Measurements from ENCODE around the gene PINK1.

DNA sequence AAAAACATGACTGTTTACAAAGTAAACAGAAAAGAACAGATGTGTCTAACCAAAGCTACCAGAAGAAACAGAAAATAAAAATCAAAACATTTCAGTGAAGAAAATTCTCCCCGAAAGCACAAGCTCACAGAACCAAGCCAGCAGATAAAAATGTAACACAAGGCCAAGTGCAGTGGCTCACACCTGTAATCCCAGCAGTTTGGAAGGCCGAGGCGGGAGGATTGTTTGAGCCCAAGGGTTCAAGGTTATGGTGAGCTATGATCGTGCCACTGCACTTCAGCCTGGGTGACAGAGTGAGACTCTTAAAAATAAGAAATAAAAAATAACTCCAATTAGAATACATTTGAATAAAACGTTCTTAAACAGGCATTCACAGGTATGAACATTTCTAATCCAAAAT lies 47.0 kb downstream of the PINK1 start:
- TF ChIP-seq, protein P1, sequence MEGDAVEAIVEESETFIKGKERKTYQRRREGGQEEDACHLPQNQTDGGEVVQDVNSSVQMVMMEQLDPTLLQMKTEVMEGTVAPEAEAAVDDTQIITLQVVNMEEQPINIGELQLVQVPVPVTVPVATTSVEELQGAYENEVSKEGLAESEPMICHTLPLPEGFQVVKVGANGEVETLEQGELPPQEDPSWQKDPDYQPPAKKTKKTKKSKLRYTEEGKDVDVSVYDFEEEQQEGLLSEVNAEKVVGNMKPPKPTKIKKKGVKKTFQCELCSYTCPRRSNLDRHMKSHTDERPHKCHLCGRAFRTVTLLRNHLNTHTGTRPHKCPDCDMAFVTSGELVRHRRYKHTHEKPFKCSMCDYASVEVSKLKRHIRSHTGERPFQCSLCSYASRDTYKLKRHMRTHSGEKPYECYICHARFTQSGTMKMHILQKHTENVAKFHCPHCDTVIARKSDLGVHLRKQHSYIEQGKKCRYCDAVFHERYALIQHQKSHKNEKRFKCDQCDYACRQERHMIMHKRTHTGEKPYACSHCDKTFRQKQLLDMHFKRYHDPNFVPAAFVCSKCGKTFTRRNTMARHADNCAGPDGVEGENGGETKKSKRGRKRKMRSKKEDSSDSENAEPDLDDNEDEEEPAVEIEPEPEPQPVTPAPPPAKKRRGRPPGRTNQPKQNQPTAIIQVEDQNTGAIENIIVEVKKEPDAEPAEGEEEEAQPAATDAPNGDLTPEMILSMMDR (IDR thresholded peaks at IDR 0.05; ENCODE audit: low read depth, low read length): no peak
- no peak for TF ChIP-seq EZH2phosphoT487 (IDR thresholded peaks at IDR 0.05; ENCODE audit: low read depth)
